ENCODE results near the gene CREB5. TPM values are rescaled to one million over a fixed set of nuclear protein-coding genes. Genes with fewer than 3 reads are reported as not detected.
A peak's percentile ranks its signal among the peaks of the same experiment; 100 is the strongest.

Gene CREB5
- total RNA-seq, 2 donors from 2014 or later, result 0.53 to 2.6 TPM

GRCh38 chr7:28750981-28751380, 338.7 kb downstream of the CREB5 start:
- Histone ChIP-seq H3K36me3 (ENCODE audit: control insufficient read depth, insufficient read depth, low read length) (no peaks in the 10 kb centered on the region), H3K27ac (ENCODE audit: low read depth, low read length) (no peak overlapping the region), H3K4me1 (ENCODE audit: control insufficient read depth, insufficient read depth, low read length) (peaks cover 14% of the 10 kb centered on the region), H3K9ac (ENCODE audit: extremely low read depth, low read length, poor library complexity, severe bottlenecking) (no peak overlapping the region), H3K4me3 (ENCODE audit: low read length) (no peak overlapping the region), H3K27me3 (ENCODE audit: control insufficient read depth, insufficient read depth, low read length, poor library complexity, severe bottlenecking) (no peaks in the 10 kb centered on the region), H3K9me3 (ENCODE audit: control insufficient read depth, low read length) (no peaks in the 10 kb centered on the region)
- Mint-ChIP-seq H3K27ac (no peak overlapping the region), H3K4me3 (no peak overlapping the region), H3K9me3 (no peaks in the 10 kb centered on the region), H3K4me1 (peaks cover 32% of the 10 kb centered on the region), H3K27me3 (ENCODE audit: insufficient read depth) (no peaks in the 10 kb centered on the region), H3K36me3 (ENCODE audit: low read depth) (no peaks in the 10 kb centered on the region)
- no peak for TF ChIP-seq CTCF (conservative IDR thresholded peaks at IDR 0.05)
- DNase-seq, result peak; percentile 56
- 63% methylated on average over 3 of the region's 6 CpGs; no CpG with 5 or more reads in 1 of the 2 experiments for WGBS, 2 experiments (ENCODE audit: insufficient coverage in 1 of 2, insufficient read length in 1 of 2)

- H3K27me3 Mint-ChIP-seq (ENCODE audit: insufficient read depth), result no peaks in the 10 kb centered on the region
- H3K27ac ChIP-seq (ENCODE audit: low read depth, low read length), result no peak overlapping the region
- no peaks in the 10 kb centered on the region for H3K36me3 Mint-ChIP-seq (ENCODE audit: low read depth)
- peaks cover 6% of the 10 kb centered on the region for H3K4me1 Mint-ChIP-seq
- no peak overlapping the region for H3K27ac Mint-ChIP-seq
- H3K4me1 ChIP-seq (ENCODE audit: control insufficient read depth, insufficient read depth, low read length), result no peaks in the 10 kb centered on the region
- no peaks in the 10 kb centered on the region for H3K9me3 ChIP-seq (ENCODE audit: control insufficient read depth, low read length)
- H3K4me3 Mint-ChIP-seq, result no peak overlapping the region
- H3K4me3 ChIP-seq (ENCODE audit: low read length), result no peak overlapping the region
- H3K9me3 Mint-ChIP-seq, result no peaks in the 10 kb centered on the region
- no peaks in the 10 kb centered on the region for H3K36me3 ChIP-seq (ENCODE audit: control insufficient read depth, insufficient read depth, low read length)
- WGBS, 2 experiments (ENCODE audit: insufficient coverage in 1 of 2, insufficient read length in 1 of 2), result 100% methylated on average over 1 of the region's 1 CpG; no CpG with 5 or more reads in 1 of the 2 experiments
- H3K9ac ChIP-seq (ENCODE audit: extremely low read depth, low read length, poor library complexity, severe bottlenecking), result no peak overlapping the region
- no peaks in the 10 kb centered on the region for H3K27me3 ChIP-seq (ENCODE audit: control insufficient read depth, insufficient read depth, low read length, poor library complexity, severe bottlenecking)
- no peak for DNase-seq
- TF ChIP-seq CTCF (conservative IDR thresholded peaks at IDR 0.05), result no peak
Observed at GRCh38 chr7:28753613-28754012, 341.3 kb downstream of the CREB5 start.

GRCh38 chr7:28754027-28754426, 341.7 kb downstream of the CREB5 start:
- peak; percentile 44 for TF ChIP-seq CTCF (conservative IDR thresholded peaks at IDR 0.05)
- Histone ChIP-seq H3K36me3 (ENCODE audit: control insufficient read depth, insufficient read depth, low read length) (no peaks in the 10 kb centered on the region), H3K9me3 (ENCODE audit: control insufficient read depth, low read length) (no peaks in the 10 kb centered on the region), H3K4me1 (ENCODE audit: control insufficient read depth, insufficient read depth, low read length) (no peaks in the 10 kb centered on the region), H3K27ac (ENCODE audit: low read depth, low read length) (no peak overlapping the region), H3K9ac (ENCODE audit: extremely low read depth, low read length, poor library complexity, severe bottlenecking) (no peak overlapping the region), H3K4me3 (ENCODE audit: low read length) (no peak overlapping the region), H3K27me3 (ENCODE audit: control insufficient read depth, insufficient read depth, low read length, poor library complexity, severe bottlenecking) (no peaks in the 10 kb centered on the region)
- DNase-seq, result no peak
- 67 to 81% methylated on average over 1 to 3 of the region's 3 CpGs for WGBS, 2 experiments (ENCODE audit: insufficient coverage in 1 of 2, insufficient read length in 1 of 2)
- no peaks in the 10 kb centered on the region for H3K27me3 Mint-ChIP-seq (ENCODE audit: insufficient read depth)
- no peak overlapping the region for H3K27ac Mint-ChIP-seq
- H3K4me1 Mint-ChIP-seq, result peaks cover 4% of the 10 kb centered on the region
- H3K4me3 Mint-ChIP-seq, result no peak overlapping the region
- no peaks in the 10 kb centered on the region for H3K36me3 Mint-ChIP-seq (ENCODE audit: low read depth)
- no peaks in the 10 kb centered on the region for H3K9me3 Mint-ChIP-seq
